Activated effector memory CD4-positive, alpha-beta T cell treated with anti-CD3 and anti-CD28 coated beads, Interleukin-2, amount 50 U/mL, for 16 hours (primary cell): ENCODE measurements around the gene ZNF689.

ENCODE experiments used
- DNase-seq: peaks from one replicate; pipeline ENCODE4 v3.0.0-alpha.2; 2020

Gene ZNF689

GRCh38 chr16:30559690-30560089 is 50.5 kb downstream of the ZNF689 start:
- no peak for DNase-seq

GRCh38 chr16:30558789-30559377 is 51.3 kb downstream of the ZNF689 start:
- DNase-seq, result no peak

GRCh38 chr16:30557957-30558788 is 52.0 kb downstream of the ZNF689 start, which contains the start of gene ZNF764:
TSS of gene ZNF764 (minus strand) at chr16:30558374. CDS start at chr16:30558182, 192 bp downstream.
- peak; percentile 99 for DNase-seq

DNA sequence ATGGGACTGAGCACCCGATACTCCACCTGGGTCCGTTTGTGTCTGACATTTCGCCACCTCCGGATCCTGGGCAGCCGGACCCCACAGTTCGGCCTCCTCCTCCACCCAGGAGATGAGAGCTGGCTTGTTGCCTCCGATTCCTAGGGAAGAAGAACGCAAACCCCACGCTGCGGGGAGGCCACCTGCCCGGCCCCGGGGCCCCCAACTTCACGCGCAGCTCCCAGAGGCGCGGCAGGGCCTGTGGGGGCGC is 52.6 kb downstream of the ZNF689 start:
- DNase-seq, result no peak

GRCh38 chr16:30556125-30556473 is 54.1 kb downstream of the ZNF689 start:
- DNase-seq, result no peak

DNA sequence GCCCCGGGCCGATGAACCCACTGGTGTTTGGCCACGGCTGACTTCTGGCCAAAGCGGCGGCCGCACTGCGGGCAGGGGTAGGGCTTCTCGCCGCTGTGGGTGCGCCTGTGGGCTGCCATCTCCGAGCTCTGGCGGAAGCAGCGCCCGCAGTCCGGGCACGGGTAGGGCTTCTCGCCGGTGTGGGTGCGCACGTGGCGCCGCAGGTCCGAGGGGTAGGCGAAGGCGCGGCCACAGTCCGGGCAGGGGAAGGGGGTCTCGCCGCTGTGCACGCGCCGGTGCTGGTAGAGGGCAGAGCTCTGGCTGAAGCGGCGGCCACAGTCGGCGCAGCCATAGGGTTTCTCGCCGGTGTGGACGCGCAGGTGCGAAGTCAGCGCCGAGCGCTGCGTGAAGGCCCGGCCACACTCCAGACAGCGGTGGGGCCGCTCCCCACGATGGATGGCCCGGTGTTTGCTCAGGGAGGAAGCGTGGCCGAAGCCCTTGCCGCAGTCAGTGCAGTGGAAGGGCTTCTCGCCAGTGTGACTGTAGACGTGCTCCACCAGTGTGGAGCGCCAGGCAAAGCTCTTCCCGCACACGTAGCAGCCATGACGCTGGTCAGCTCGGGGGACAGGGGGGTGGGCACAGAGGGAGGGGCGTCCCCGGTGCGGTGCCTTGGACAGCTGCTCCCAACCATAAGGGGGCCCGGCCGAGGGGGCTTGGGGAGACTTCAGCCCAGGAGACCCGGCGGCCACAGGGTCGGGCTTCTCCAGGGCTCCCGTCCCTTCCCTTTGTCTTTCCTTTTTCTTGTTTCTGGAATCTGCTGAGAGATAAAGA is 54.7 kb downstream of the ZNF689 start:
- no peak for DNase-seq

DNA sequence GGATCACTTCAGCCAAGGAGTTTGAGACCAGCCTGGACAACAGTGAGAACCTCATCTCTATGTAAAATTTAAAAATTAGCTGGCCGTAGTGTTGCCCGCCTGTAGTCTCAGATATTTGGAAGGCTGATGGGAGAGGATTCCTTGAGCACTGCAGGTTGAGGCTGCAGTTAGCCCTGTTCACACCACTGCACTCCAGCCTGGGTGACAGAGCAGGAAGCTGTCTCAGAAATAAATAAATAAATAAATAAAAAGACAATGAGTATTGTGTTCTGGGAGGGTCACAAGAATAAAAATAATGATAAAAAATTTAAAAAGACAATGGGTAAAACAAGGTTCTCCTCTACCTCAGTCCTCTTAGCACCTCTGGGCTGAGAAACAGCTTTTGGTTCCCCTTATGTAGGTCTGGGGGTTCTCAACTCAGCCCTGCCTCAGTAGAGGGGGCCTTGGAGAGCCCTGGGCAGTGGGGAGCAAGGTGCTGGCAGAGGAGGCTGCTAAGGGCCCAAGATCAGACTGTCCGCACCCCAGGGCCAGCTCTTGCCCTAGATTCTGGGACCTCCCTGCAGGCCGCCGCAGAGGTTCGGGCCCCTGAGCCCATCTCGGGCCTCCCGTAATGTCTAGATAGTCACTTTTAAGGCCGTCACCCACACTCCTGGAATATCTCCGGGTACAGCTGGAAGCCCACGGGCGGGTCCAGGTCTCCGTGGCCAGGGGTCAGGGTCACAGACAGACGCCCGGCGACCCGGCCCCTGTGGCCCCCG is 55.5 kb downstream of the ZNF689 start:
- DNase-seq, result no peak

GRCh38 chr16:30553393-30553899 is 56.7 kb downstream of the ZNF689 start:
- DNase-seq, result no peak

DNA sequence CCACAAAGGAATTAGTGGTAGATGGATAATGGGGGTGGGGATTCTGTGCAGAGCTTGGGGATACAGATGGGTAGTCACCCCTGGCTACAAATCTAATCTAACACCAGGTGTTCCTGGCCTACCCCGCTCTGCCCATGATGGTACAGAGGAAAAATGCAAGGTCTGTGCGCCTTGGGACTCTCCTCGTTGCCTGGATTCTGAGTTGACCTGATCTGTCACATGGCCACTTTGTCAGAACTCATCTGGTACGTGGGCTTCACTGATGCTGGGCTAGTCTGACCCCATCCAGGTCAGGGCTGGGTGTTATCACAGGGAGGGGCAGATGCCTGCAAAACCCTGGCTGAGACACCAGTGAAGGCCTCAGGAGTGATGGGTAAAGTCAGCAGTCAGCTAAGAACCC is 57.2 kb downstream of the ZNF689 start:
- no peak for DNase-seq
